CD8-positive, alpha-beta memory T cell (primary cell): ENCODE results near the gene CNNM2. TPM values are rescaled to one million over a fixed set of nuclear protein-coding genes. Genes with fewer than 3 reads are reported as not detected.
A peak's percentile ranks its signal among the peaks of the same experiment; 100 is the strongest.

ENCODE experiments used
- CTCF ChIA-PET: fragments of 350-600 bp; sonication (Branson Sonifier 250); formaldehyde crosslinking; loops from one replicate; lab custom pipeline; 2021; ENCODE audit warnings: antibody characterized with exemption; lab: Charles Lee
- POLR2A ChIA-PET: fragments of 350-600 bp; sonication (Branson Sonifier 250); formaldehyde crosslinking; loops from one replicate; lab custom pipeline; 2021; ENCODE audit warnings: antibody characterized with exemption; lab: Charles Lee
- DNase-seq, 5 donors: peaks; one replicate each; pipeline versions ENCODE4 v3.0.0 to v3.0.0-alpha.2; 2020 to 2022; ENCODE audit warnings: mixed read lengths in 1 of 5
- H3K27ac ChIP-seq: one replicate; pipeline ENCODE4 v1.7.0; 2013; ENCODE audit warnings: low read depth, mild to moderate bottlenecking, low read length, moderate library complexity
- H3K27me3 ChIP-seq: 2 replicates; pipeline ENCODE4 v1.7.0; 2013; ENCODE audit warnings: low read length, mild to moderate bottlenecking; ENCODE audit not compliant: insufficient read depth, poor library complexity, severe bottlenecking
- H3K36me3 ChIP-seq: 2 replicates; pipeline ENCODE4 v1.7.0; 2013; ENCODE audit warnings: mild to moderate bottlenecking, low read length, moderate library complexity; ENCODE audit not compliant: insufficient read depth
- H3K4me1 ChIP-seq: 2 replicates; pipeline ENCODE4 v1.7.0; 2013; ENCODE audit warnings: mild to moderate bottlenecking, low read length, moderate library complexity; ENCODE audit not compliant: insufficient read depth
- H3K4me3 ChIP-seq: 2 replicates; pipeline ENCODE4 v1.7.0; 2013; ENCODE audit warnings: mild to moderate bottlenecking, low read length
- H3K9me3 ChIP-seq: 2 replicates; pipeline ENCODE4 v1.7.0; 2013; ENCODE audit warnings: mild to moderate bottlenecking, low read length
- H3K27ac Mint-ChIP-seq, 8 donors: one replicate each; pipeline ENCODE4 v1.8.0; 2020 to 2021; ENCODE audit warnings: mixed read lengths in 8 of 8, mild to moderate bottlenecking in 6 of 8, inconsistent platforms in 3 of 8, moderate library complexity in 3 of 8
- H3K27me3 Mint-ChIP-seq, 2 donors: one replicate each; pipeline ENCODE4 v1.8.0; 2020 to 2021; ENCODE audit warnings: mixed read lengths in 2 of 2, mild to moderate bottlenecking in 1 of 2, moderate library complexity in 1 of 2
- H3K36me3 Mint-ChIP-seq, 3 donors: one replicate each; pipeline ENCODE4 v1.8.0; 2020 to 2021; ENCODE audit warnings: mixed read lengths in 3 of 3, inconsistent platforms in 1 of 3, mild to moderate bottlenecking in 1 of 3
- H3K4me1 Mint-ChIP-seq, 3 donors: one replicate each; pipeline ENCODE4 v1.8.0; 2020 to 2021; ENCODE audit warnings: mixed read lengths in 3 of 3, inconsistent platforms in 1 of 3, mild to moderate bottlenecking in 1 of 3
- H3K4me3 Mint-ChIP-seq, 7 donors: one replicate each; pipeline ENCODE4 v1.8.0; 2020 to 2021; ENCODE audit warnings: mixed read lengths in 7 of 7, mild to moderate bottlenecking in 6 of 7, moderate library complexity in 4 of 7, inconsistent platforms in 2 of 7
- H3K9me3 Mint-ChIP-seq, 5 donors: one replicate each; pipeline ENCODE4 v1.8.0; 2020 to 2022; ENCODE audit warnings: mixed read lengths in 5 of 5, mild to moderate bottlenecking in 3 of 5, moderate library complexity in 2 of 5, inconsistent platforms in 1 of 5
- polyA plus RNA-seq: library from polyadenylated mRNA; unstranded; fragments of 300-500 nt; fragmentation: Illumina TruSeq; gene quantifications from one replicate; pipeline ENCODE4 v1.2.3, GENCODE V29; 2021
- total RNA-seq, 2 experiments: library from RNA; stranded (reverse); gene quantifications; one replicate each; pipeline ENCODE4 v1.2.3, GENCODE V29; 2021

CNNM2 gene
- total and polyA plus RNA-seq, 3 experiments from 2014 or later: 5.0 to 6.2 (median 6.1) TPM

DNA sequence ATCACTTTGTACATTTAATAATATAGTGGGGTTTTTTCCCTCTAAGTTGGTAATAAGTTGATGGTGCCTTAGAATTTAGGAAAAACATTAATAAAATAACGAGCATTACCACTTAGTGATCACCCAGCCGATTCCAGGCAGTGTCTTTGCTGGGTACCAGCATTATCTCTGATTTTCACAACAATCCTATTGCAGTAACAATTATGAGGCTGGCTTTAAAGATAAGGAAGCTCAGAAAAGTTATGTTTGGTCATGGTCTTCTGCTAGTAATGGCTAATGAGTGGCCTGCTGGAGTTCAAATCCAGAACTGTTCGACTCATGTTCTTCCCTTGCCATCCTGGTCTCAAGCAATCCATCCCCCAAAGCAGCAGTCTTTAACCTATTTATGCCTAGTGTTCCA, 127.9 kb downstream of the CNNM2 start:
- no peak for DNase-seq
- POLR2A ChIA-PET: interaction anchor here (0.6 kb wide), 1 partner anchor 628 kb away, joined by 5 read pairs; no protein-coding TSS in a partner anchor
- Mint-ChIP-seq H3K27me3 (no peaks in the 10 kb centered on the region), H3K36me3 (peaks cover 0 to 9% (median 0%) of the 10 kb centered on the region in 3 donors), H3K27ac (peak overlapping the region in 1 of 8 donors; percentile 43), H3K4me3 (no peak overlapping the region), H3K9me3 (no peaks in the 10 kb centered on the region), H3K4me1 (no peaks in the 10 kb centered on the region)
- no peaks in the 10 kb centered on the region for H3K4me1 ChIP-seq
- no peak overlapping the region for H3K4me3 ChIP-seq
- H3K27ac ChIP-seq: no peak overlapping the region
- no peaks in the 10 kb centered on the region for H3K9me3 ChIP-seq
- CTCF ChIA-PET: no interaction called here
- H3K36me3 ChIP-seq: no peaks in the 10 kb centered on the region
- no peaks in the 10 kb centered on the region for H3K27me3 ChIP-seq

DNA sequence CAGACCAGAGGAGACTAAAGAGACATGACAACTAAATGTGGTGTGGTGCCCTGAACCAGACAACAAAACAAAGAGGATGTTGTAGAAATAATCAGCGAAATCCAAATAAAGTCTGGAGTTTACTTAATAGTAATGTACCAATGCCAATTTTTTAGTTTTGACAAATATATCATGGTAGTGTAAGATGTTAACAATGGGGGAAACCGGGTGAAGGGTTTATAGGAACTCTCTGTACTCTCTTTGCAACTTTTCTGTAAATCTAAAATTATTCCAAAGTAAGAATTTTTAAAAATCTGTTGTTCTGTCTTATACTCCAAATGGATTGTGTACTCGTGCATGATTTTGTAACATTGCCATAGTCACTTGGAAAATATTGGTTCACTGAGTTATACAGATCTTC, 129.3 kb downstream of the CNNM2 start:
- no peaks in the 10 kb centered on the region for H3K9me3 Mint-ChIP-seq
- no peaks in the 10 kb centered on the region for H3K27me3 Mint-ChIP-seq
- no peak overlapping the region for H3K27ac Mint-ChIP-seq
- H3K4me3 Mint-ChIP-seq: no peak overlapping the region
- Histone ChIP-seq H3K27ac (no peak overlapping the region), H3K27me3 (no peaks in the 10 kb centered on the region), H3K4me1 (no peaks in the 10 kb centered on the region), H3K36me3 (no peaks in the 10 kb centered on the region), H3K9me3 (no peaks in the 10 kb centered on the region), H3K4me3 (no peak overlapping the region)
- peaks cover 0 to 9% (median 0%) of the 10 kb centered on the region in 3 donors for H3K36me3 Mint-ChIP-seq
- DNase-seq: no peak
- H3K4me1 Mint-ChIP-seq: no peaks in the 10 kb centered on the region
- ChIA-PET POLR2A (no interaction called here), CTCF (no interaction called here)

DNA sequence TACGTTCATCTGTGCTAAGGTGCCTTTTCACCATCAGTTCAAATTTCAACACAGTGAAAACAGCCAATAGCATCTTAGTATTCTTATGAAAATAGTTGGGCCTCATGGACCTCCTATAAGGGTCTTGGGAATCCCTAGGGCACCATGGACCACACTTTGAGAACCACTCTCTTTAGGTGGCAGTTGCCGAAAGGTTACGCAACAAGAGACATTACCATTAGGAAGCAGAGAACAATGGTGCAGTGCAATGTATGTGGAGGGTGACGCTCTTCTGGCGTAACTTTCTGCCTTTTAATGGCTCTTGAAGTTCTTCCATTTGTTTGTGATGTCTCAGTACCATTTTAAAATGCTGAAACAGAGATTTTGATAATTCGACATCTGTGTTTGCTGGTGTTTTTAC, 131.1 kb downstream of the CNNM2 start:
- no peak for DNase-seq
- no peaks in the 10 kb centered on the region for H3K9me3 ChIP-seq
- H3K4me1 ChIP-seq: peaks cover 13% of the 10 kb centered on the region
- Mint-ChIP-seq H3K4me3 (no peak overlapping the region), H3K27ac (no peak overlapping the region), H3K9me3 (no peaks in the 10 kb centered on the region), H3K36me3 (peaks cover 0 to 9% (median 1%) of the 10 kb centered on the region in 3 donors), H3K4me1 (peaks cover 10 to 12% (median 11%) of the 10 kb centered on the region in 3 donors), H3K27me3 (no peaks in the 10 kb centered on the region)
- H3K4me3 ChIP-seq: no peak overlapping the region
- H3K27me3 ChIP-seq: no peaks in the 10 kb centered on the region
- H3K36me3 ChIP-seq: no peaks in the 10 kb centered on the region
- H3K27ac ChIP-seq: no peak overlapping the region
- ChIA-PET POLR2A (no interaction called here), CTCF (no interaction called here)

DNA sequence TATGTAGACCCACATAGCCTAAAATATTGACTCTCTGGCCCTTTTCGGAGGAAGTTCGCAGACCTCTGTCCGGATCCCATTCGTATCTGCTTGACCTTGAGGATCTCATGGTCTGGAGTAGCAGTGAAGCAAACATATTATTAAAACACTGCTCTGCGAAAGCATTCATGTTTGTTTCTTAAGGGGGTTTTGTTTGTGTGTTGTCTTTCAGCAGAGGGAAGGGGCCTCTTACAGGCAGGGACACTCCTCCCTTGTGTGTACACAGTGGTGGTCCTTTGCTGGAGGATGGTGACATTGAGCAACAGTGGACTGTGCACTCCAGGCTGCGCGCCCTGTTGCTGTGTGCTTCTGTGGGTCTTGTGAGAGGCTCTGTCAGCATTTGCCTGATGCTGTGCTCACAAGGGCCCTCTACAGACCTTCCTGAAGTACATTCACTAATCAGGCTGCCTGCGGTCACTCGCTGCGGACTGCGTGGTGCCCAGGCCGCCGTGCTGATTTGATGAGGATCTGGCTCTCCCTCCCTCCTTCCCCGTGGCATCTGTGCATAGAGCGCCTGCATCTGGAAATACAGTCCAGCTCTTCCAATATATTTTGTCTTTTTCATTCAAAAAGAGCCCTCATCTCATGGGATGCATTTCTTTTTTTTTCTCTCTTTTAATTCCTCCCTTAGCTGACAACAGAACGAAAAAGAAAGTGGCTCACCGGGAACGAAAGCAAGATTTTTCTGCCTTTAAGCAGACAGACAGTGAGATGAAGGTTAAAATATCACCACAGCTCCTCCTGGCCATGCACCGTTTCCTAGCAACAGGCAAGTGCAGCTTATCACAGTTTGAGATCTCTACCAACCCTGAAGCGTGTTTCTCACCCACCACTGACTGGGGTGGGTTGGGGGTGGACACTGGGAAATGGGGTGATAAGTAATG, 135.8 kb downstream of the CNNM2 start:
- Mint-ChIP-seq H3K4me3 (peak overlapping the region; percentile 83 to 94 (median 89)), H3K9me3 (no peaks in the 10 kb centered on the region), H3K36me3 (peaks cover 0 to 20% (median 7%) of the 10 kb centered on the region in 3 donors), H3K27me3 (no peaks in the 10 kb centered on the region), H3K4me1 (peaks cover 20 to 23% (median 22%) of the 10 kb centered on the region in 3 donors), H3K27ac (peak overlapping the region; percentile 77 to 98 (median 94))
- Histone ChIP-seq H3K9me3 (no peaks in the 10 kb centered on the region), H3K4me1 (peaks cover 13% of the 10 kb centered on the region), H3K36me3 (no peaks in the 10 kb centered on the region), H3K27me3 (no peaks in the 10 kb centered on the region), H3K27ac (peak overlapping the region; percentile 71), H3K4me3 (peak overlapping the region; percentile 61)
- POLR2A ChIA-PET: interaction anchor here (0.6 kb wide), 1 partner anchor 71 kb away, joined by 3 read pairs; no protein-coding TSS in a partner anchor
- DNase-seq: peak; percentile 42 to 86 (median 72)
- CTCF ChIA-PET: interaction anchor here (0.6 to 1.9 kb wide), 7 partner anchors 9 to 901 kb away, joined by 3 to 13 read pairs (median 3); partner anchors contain the start of gene CNNM2

DNA sequence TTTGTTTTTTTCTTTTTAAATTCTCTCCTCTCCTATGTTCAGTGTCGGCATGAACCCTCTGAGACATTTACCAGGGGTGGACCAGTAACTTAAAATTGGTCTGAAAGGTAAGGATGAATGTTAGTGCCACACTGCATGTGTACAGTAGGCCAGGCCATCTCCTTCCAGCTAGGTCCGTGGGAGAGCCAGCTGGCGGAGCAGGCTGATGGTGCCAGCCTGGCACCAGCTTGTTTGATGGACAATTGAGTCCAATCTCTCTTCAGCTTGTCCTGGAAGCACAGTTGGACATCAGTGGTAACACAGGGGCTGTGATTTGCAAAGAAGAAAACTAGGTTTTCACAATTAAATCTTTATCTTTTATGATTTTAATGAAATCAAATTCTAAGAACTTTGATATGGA, 136.5 kb downstream of the CNNM2 start:
- POLR2A ChIA-PET: interaction anchor here (0.6 kb wide), 2 partner anchors 71 to 188 kb away, joined by 3 to 16 read pairs; no protein-coding TSS in a partner anchor
- peak overlapping the region; percentile 83 to 94 (median 89) for H3K4me3 Mint-ChIP-seq
- CTCF ChIA-PET: interaction anchor here (0.6 to 1.9 kb wide), 5 partner anchors 10 to 137 kb away, joined by 3 to 13 read pairs (median 3); partner anchors contain the start of gene CNNM2
- Histone ChIP-seq H3K27ac (peak overlapping the region; percentile 71), H3K27me3 (no peaks in the 10 kb centered on the region), H3K4me3 (peak overlapping the region; percentile 61), H3K36me3 (no peaks in the 10 kb centered on the region), H3K9me3 (no peaks in the 10 kb centered on the region), H3K4me1 (peaks cover 13% of the 10 kb centered on the region)
- H3K4me1 Mint-ChIP-seq: peaks cover 20 to 23% (median 22%) of the 10 kb centered on the region in 3 donors
- peaks cover 0 to 15% (median 7%) of the 10 kb centered on the region in 3 donors for H3K36me3 Mint-ChIP-seq
- no peaks in the 10 kb centered on the region for H3K27me3 Mint-ChIP-seq
- DNase-seq: no peak
- H3K9me3 Mint-ChIP-seq: no peaks in the 10 kb centered on the region
- peak overlapping the region; percentile 77 to 98 (median 94) for H3K27ac Mint-ChIP-seq

DNA sequence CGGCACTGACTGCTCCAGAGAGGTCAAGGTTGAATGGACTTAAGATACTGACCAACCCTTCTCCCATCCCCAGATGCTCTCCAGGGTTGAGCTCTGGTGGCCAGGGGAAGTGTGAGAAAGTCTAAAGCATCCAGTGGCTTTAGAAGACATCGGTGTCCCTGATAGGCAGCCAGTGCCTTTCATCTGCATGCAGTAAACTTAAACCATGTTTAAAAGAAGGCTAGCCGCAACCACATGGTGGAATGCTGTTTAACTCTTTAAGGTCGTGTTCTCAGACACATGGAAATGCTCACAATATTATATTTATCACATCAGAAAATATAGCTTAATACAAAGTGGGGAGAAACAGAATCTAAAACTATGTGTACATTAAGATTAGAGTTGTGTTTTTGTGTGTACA, 137.0 kb downstream of the CNNM2 start:
- H3K4me3 Mint-ChIP-seq: peak overlapping the region in 2 of 7 donors; percentile 89 to 92
- peak overlapping the region in 6 of 8 donors; percentile 77 to 98 (median 88) for H3K27ac Mint-ChIP-seq
- POLR2A ChIA-PET: interaction anchor here (0.6 kb wide), 1 partner anchor 187 kb away, joined by 16 read pairs; no protein-coding TSS in a partner anchor

DNA sequence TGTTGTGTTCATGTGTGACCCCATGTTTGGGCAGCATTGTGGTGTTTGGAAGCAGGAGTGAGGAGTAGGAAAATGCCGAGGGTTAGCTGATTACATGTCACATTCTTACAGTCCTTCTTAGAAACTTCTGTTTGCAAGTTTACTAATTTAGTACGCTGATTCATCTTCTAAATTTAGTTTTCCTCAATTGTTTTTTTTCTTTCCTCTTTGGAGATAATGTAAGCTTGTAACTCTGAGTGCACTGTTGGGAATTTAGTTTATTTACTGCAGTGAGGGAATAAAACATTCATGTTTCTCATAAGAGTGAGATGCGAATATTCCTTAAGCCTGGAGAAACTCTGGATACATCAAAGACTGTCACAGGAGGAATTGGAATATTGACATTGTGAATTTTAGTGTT, 139.9 kb downstream of the CNNM2 start:
- Histone ChIP-seq H3K36me3 (no peaks in the 10 kb centered on the region), H3K9me3 (no peaks in the 10 kb centered on the region), H3K27ac (no peak overlapping the region), H3K4me3 (no peak overlapping the region), H3K4me1 (peaks cover 10% of the 10 kb centered on the region), H3K27me3 (no peaks in the 10 kb centered on the region)
- Mint-ChIP-seq H3K4me1 (peaks cover 20 to 23% (median 22%) of the 10 kb centered on the region in 3 donors), H3K36me3 (peaks cover 0 to 11% (median 7%) of the 10 kb centered on the region in 3 donors), H3K27me3 (no peaks in the 10 kb centered on the region), H3K9me3 (no peaks in the 10 kb centered on the region), H3K27ac (no peak overlapping the region), H3K4me3 (no peak overlapping the region)
- ChIA-PET POLR2A (interaction anchor here (1.2 kb wide), 1 partner anchor 140 kb away, joined by 3 read pairs; the partner anchor contains the start of gene CNNM2), CTCF (interaction anchor here (0.7 kb wide), 1 partner anchor 140 kb away, joined by 3 read pairs; the partner anchor contains the start of gene CNNM2)
- DNase-seq: no peak

More for the DNA sequence above, 137.0 kb downstream of the CNNM2 start:
- Histone ChIP-seq H3K4me3 (no peak overlapping the region), H3K9me3 (no peaks in the 10 kb centered on the region), H3K36me3 (no peaks in the 10 kb centered on the region), H3K27me3 (no peaks in the 10 kb centered on the region), H3K4me1 (peaks cover 13% of the 10 kb centered on the region), H3K27ac (no peak overlapping the region)
- peaks cover 20 to 23% (median 22%) of the 10 kb centered on the region in 3 donors for H3K4me1 Mint-ChIP-seq
- peaks cover 0 to 14% (median 7%) of the 10 kb centered on the region in 3 donors for H3K36me3 Mint-ChIP-seq
- CTCF ChIA-PET: interaction anchor here (1.5 to 1.9 kb wide), 3 partner anchors 9 to 137 kb away, joined by 3 to 13 read pairs (median 4); partner anchors contain the start of gene CNNM2
- H3K9me3 Mint-ChIP-seq: no peaks in the 10 kb centered on the region
- H3K27me3 Mint-ChIP-seq: no peaks in the 10 kb centered on the region
- no peak for DNase-seq
